ENCODE measurements around the gene LST1.

DNA sequence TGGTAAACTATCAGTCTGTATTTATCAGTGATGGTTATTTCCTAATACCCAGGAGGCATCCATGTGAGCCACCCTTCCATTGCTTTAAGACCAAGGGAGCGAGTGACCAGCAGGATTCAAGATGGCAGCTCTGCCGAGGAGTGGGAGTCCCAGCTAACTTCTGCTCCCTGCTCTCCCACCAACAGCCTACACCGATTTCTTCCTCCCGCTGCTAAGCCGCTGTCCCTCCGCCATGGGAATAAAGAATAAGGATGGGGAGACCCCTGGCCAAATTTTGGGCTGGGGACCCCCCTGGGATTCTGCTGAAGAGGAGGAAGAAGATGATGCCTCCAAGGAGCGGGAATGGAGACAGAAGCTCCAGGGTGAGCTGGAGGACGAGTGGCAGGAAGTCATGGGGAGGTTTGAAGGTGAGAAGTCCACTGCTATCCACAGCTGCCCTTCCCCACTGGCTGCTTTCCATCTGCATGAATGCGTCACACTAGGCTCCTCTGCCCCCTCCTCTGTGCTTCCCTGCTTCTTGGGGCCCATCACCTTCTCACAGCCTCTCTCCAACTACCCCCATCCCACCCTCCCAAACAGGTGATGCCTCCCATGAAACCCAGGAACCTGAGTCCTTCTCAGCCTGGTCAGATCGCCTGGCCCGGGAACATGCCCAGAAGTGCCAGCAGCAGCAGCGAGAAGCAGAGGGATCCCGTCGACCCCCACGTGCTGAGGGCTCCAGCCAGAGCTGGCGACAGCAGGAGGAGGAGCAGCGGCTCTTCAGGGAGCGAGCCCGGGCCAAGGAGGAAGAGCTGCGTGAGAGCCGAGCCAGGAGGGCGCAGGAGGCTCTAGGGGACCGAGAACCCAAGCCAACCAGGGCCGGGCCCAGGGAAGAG is 28.4 kb upstream of the LST1 start:
- TF ChIP-seq POLR2AphosphoS5 (IDR thresholded peaks at IDR 0.05) (no peak), CTCF (IDR thresholded peaks at IDR 0.05) (no peak)

Data from suprapubic skin (tissue), 3 donors.